Suprapubic skin (tissue), 4 donors: ENCODE results near the gene ABHD2.

Source experiments
- CTCF ChIP-seq, 2 donors: fragments of 200-600 bp in 1 of 2; fragments of 450-650 bp in 1 of 2; sonication (generic) in 1 of 2; IDR thresholded peaks; one replicate each; pipeline ENCODE4 v1.5.1; 2016 to 2019; ENCODE audit warnings: antibody characterized with exemption in 2 of 2, mild to moderate bottlenecking in 1 of 2, moderate library complexity in 1 of 2
- POLR2A ChIP-seq, 2 donors: fragments of 450-650 bp; IDR thresholded peaks; one replicate each; pipeline ENCODE4 v1.6.1; 2017; ENCODE audit warnings: antibody characterized with exemption in 2 of 2, mild to moderate bottlenecking in 2 of 2, moderate library complexity in 2 of 2
- POLR2AphosphoS5 ChIP-seq, 3 donors: sonication (generic); formaldehyde crosslinking; IDR thresholded peaks; one replicate each; pipeline ENCODE4 v1.6.1; 2017; ENCODE audit warnings: antibody characterized with exemption in 3 of 3

- TF ChIP-seq CTCF (IDR thresholded peaks at IDR 0.05) (no peak), POLR2A (IDR thresholded peaks at IDR 0.05) (no peak), POLR2AphosphoS5 (IDR thresholded peaks at IDR 0.05) (no peak)
Measured at GRCh38 chr15:89125088-89125826, 37.0 kb downstream of the ABHD2 start.
